ENCODE data around the gene NPTX2. TPM values are rescaled to one million over a fixed set of nuclear protein-coding genes. Genes with fewer than 3 reads are reported as not detected.

Gene NPTX2
- total RNA-seq, 1 experiment from 2014 or later, result 40.5 TPM

DNA sequence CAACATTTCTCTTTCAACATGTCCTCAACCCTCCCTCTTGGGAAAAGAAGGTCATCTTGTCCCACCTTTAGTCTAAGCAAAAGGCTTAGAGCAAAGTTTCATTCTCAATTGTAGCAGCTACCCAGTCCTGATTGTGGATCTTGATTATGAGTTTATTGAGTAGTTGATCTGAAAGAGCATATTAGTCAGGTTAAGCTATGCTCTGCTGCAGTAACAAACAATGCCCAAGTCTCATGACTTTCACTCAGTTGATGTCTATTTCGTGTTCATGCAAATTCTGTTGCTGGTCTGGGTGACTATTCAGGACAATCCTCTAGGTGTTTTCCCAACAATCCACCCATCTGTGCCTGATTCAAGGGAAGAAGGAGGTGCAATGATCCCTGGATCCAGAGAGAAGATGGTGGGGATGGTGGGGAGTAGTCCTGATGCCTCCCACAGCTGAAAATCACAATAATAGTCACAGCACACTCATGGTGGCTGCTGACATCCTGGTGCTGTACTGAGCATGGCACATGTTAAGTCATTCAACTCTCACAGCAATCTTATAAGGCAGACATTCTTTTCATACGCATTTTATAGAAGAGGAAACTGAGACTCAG lies 54.7 kb downstream of the NPTX2 start:
- in situ Hi-C loops (cut with HindIII; ENCODE audit: low pct_unique_long_range_greater_than_20kb, low sequenced_read_pairs), result no loop called here
- DNase-seq (ENCODE audit: low read depth), result no peak

DNA sequence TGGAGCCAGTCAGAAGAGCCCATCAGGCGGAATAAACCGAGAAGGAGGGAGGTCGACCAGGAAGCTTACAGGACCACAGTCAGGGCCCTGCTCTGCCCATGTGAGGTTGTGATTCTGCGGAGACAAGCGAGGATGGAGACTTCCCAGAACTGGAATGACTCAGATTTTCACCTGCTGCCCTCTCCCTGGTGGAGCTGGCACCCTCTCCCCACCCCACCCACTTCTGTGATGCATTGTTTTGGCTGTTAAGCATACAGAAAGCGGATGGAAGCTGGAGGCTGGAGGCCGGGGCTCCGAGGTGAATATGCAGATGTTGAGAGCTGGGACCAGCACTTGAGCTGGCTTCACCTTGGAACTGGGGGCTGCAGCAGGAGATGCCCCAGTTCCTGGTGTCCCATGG lies 57.4 kb downstream of the NPTX2 start:
- in situ Hi-C loops (cut with HindIII; ENCODE audit: low pct_unique_long_range_greater_than_20kb, low sequenced_read_pairs), result no loop called here

DNA sequence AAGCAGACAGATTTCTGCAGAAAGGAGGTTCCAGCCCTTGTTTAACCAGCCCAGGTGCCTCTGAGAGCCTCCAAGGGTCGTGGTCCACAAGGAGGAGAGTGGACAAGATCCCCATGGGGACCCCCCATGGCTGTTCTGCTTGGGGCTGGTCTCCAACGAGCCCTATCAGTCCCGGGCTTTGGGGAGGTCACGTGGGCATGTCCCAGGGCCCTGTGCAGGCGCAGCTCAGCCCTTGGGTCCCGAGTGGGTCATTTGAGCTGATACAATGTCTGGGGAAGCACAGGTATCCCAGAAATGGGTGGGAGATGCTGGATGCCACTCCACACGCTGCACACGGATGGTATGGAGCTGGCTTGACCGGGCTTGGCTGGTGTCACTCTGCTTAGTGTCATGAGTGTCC lies 57.8 kb downstream of the NPTX2 start:
- DNase-seq (ENCODE audit: low read depth), result no peak
- in situ Hi-C loops (cut with HindIII; ENCODE audit: low pct_unique_long_range_greater_than_20kb, low sequenced_read_pairs), result no loop called here

More for the DNA sequence above, 57.4 kb downstream of the NPTX2 start:
- no peak for DNase-seq (ENCODE audit: low read depth)

DNA sequence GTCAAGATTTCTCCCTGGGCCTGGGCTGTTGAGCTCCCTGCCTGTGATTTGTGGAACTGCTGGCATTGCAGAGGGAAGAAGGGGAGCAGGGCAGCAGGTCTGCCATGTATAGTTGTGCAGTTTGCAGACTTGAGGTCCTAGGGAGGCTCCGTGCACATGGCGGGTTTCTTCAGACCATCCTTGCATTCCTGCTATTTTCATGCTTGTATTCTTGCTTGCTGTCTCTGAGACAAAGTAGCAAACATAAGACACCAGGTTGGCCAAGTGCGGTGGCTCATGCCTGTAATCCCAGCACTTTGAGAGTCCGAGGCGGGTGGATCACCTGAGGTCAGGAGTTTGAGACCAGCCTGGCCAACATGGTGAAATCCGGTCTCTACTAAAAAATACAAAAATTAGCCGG lies 61.1 kb downstream of the NPTX2 start:
- no peak for DNase-seq (ENCODE audit: low read depth)
- in situ Hi-C loops (cut with HindIII; ENCODE audit: low pct_unique_long_range_greater_than_20kb, low sequenced_read_pairs), result no loop called here

Other genes with a start within 250 kb of the NPTX2 start
- gene BAIAP2L1, start 216.2 kb upstream of the NPTX2 start, total RNA-seq (2014; rRNA removed; shearing (Covaris generic); ENCODE audit: low replicate concordance), result 14.5 and 21.4 TPM in 2 replicates